ENCODE results near the gene CFD. TPM values are rescaled to one million over a fixed set of nuclear protein-coding genes. Genes with fewer than 3 reads are reported as not detected.
A peak's percentile ranks its signal among the peaks of the same experiment; 100 is the strongest.

CFD gene
- polyA plus RNA-seq, 1 donor from 2014 or later: 6.3 TPM

GRCh38 chr19:896434-896833 is 37.0 kb downstream of the CFD start:
- Mint-ChIP-seq H3K4me3 (peak overlapping the region in 2 of 4 donors; percentile 17 to 32), H3K9me3 (peaks cover 0 to 2% (median 0%) of the 10 kb centered on the region in 3 donors), H3K4me1 (peaks cover 10 to 16% (median 10%) of the 10 kb centered on the region in 3 donors), H3K27me3 (peaks cover 2% of the 10 kb centered on the region), H3K27ac (peak overlapping the region in 1 of 3 donors; percentile 97), H3K36me3 (peaks cover 2% of the 10 kb centered on the region)

GRCh38 chr19:896999-897398 is 37.5 kb downstream of the CFD start:
- Mint-ChIP-seq H3K4me3 (peak overlapping the region in 1 of 4 donors; percentile 32), H3K27ac (peak overlapping the region in 2 of 3 donors; percentile 39 to 97), H3K36me3 (peaks cover 2% of the 10 kb centered on the region), H3K4me1 (peaks cover 10 to 16% (median 10%) of the 10 kb centered on the region in 3 donors), H3K9me3 (peaks cover 0 to 2% (median 0%) of the 10 kb centered on the region in 3 donors), H3K27me3 (peaks cover 2% of the 10 kb centered on the region)

- peaks cover 2% of the 10 kb centered on the region for H3K36me3 Mint-ChIP-seq
- peak overlapping the region in 2 of 4 donors; percentile 41 to 83 for H3K4me3 Mint-ChIP-seq
- H3K27ac Mint-ChIP-seq: peak overlapping the region in 2 of 3 donors; percentile 39 to 97
- peaks cover 2% of the 10 kb centered on the region for H3K27me3 Mint-ChIP-seq
- peaks cover 0 to 2% (median 0%) of the 10 kb centered on the region in 3 donors for H3K9me3 Mint-ChIP-seq
- peaks cover 10 to 16% (median 10%) of the 10 kb centered on the region in 3 donors for H3K4me1 Mint-ChIP-seq
Measured at GRCh38 chr19:897442-898039, 38.1 kb downstream of the CFD start.

GRCh38 chr19:898663-899062 is 39.2 kb downstream of the CFD start:
- Mint-ChIP-seq H3K4me1 (peaks cover 4 to 10% (median 5%) of the 10 kb centered on the region in 3 donors), H3K27me3 (no peaks in the 10 kb centered on the region), H3K27ac (peak overlapping the region; percentile 83 to 99 (median 97)), H3K36me3 (peaks cover 2% of the 10 kb centered on the region), H3K4me3 (peak overlapping the region; percentile 55 to 83 (median 68)), H3K9me3 (no peaks in the 10 kb centered on the region)

GRCh38 chr19:899336-900042 is 40.0 kb downstream of the CFD start:
- H3K27ac Mint-ChIP-seq: peak overlapping the region in 2 of 3 donors; percentile 59 to 97
- no peak overlapping the region for H3K4me3 Mint-ChIP-seq
- H3K36me3 Mint-ChIP-seq: peaks cover 2% of the 10 kb centered on the region
- H3K4me1 Mint-ChIP-seq: peaks cover 5 to 14% (median 8%) of the 10 kb centered on the region in 3 donors
- H3K9me3 Mint-ChIP-seq: no peaks in the 10 kb centered on the region
- H3K27me3 Mint-ChIP-seq: no peaks in the 10 kb centered on the region

GRCh38 chr19:900043-900301 is 40.5 kb downstream of the CFD start:
- Mint-ChIP-seq H3K9me3 (no peaks in the 10 kb centered on the region), H3K36me3 (peaks cover 2% of the 10 kb centered on the region), H3K4me3 (no peak overlapping the region), H3K27me3 (no peaks in the 10 kb centered on the region), H3K27ac (peak overlapping the region in 2 of 3 donors; percentile 59 to 82), H3K4me1 (peaks cover 5 to 14% (median 8%) of the 10 kb centered on the region in 3 donors)

GRCh38 chr19:900302-901111 is 41.0 kb downstream of the CFD start:
- H3K27ac Mint-ChIP-seq: peak overlapping the region in 2 of 3 donors; percentile 59 to 82

GRCh38 chr19:901216-902092 is 42.0 kb downstream of the CFD start:
- no peaks in the 10 kb centered on the region for H3K9me3 Mint-ChIP-seq
- peak overlapping the region; percentile 31 to 73 (median 35) for H3K27ac Mint-ChIP-seq
- H3K4me3 Mint-ChIP-seq: no peak overlapping the region
- H3K36me3 Mint-ChIP-seq: peaks cover under 1% of the 10 kb centered on the region
- peaks cover 11 to 17% (median 11%) of the 10 kb centered on the region in 3 donors for H3K4me1 Mint-ChIP-seq
- no peaks in the 10 kb centered on the region for H3K27me3 Mint-ChIP-seq

More at GRCh38 chr19:900302-901111, 41.0 kb downstream of the CFD start:
- Mint-ChIP-seq H3K4me3 (no peak overlapping the region), H3K27me3 (no peaks in the 10 kb centered on the region), H3K9me3 (no peaks in the 10 kb centered on the region), H3K4me1 (peaks cover 5 to 13% (median 8%) of the 10 kb centered on the region in 3 donors), H3K36me3 (no peaks in the 10 kb centered on the region)

GRCh38 chr19:902093-902370 is 42.6 kb downstream of the CFD start:
- H3K9me3 Mint-ChIP-seq: no peaks in the 10 kb centered on the region
- peaks cover 14 to 22% (median 15%) of the 10 kb centered on the region in 3 donors for H3K4me1 Mint-ChIP-seq
- H3K27ac Mint-ChIP-seq: peak overlapping the region in 2 of 3 donors; percentile 35 to 73
- peaks cover 2% of the 10 kb centered on the region for H3K36me3 Mint-ChIP-seq
- H3K27me3 Mint-ChIP-seq: no peaks in the 10 kb centered on the region
- H3K4me3 Mint-ChIP-seq: peak overlapping the region in 2 of 4 donors; percentile 27 to 65

GRCh38 chr19:902446-903226 is 43.2 kb downstream of the CFD start:
- Mint-ChIP-seq H3K4me3 (peak overlapping the region in 1 of 4 donors; percentile 27), H3K4me1 (peaks cover 19 to 26% (median 20%) of the 10 kb centered on the region in 3 donors), H3K36me3 (peaks cover 3% of the 10 kb centered on the region)

GRCh38 chr19:903266-903797 is 43.9 kb downstream of the CFD start:
- peaks cover 3% of the 10 kb centered on the region for H3K36me3 Mint-ChIP-seq
- no peaks in the 10 kb centered on the region for H3K9me3 Mint-ChIP-seq
- H3K27me3 Mint-ChIP-seq: no peaks in the 10 kb centered on the region
- H3K4me1 Mint-ChIP-seq: peaks cover 20 to 27% (median 22%) of the 10 kb centered on the region in 3 donors
- peak overlapping the region in 1 of 4 donors; percentile 54 for H3K4me3 Mint-ChIP-seq
- H3K27ac Mint-ChIP-seq: peak overlapping the region in 2 of 3 donors; percentile 16 to 100

More at GRCh38 chr19:902446-903226, 43.2 kb downstream of the CFD start:
- Mint-ChIP-seq H3K27me3 (no peaks in the 10 kb centered on the region), H3K9me3 (no peaks in the 10 kb centered on the region), H3K27ac (peak overlapping the region; percentile 16 to 83 (median 73))

- peaks cover 2% of the 10 kb centered on the region for H3K27me3 Mint-ChIP-seq
- H3K9me3 Mint-ChIP-seq: no peaks in the 10 kb centered on the region
- H3K4me1 Mint-ChIP-seq: peaks cover 27 to 28% (median 27%) of the 10 kb centered on the region in 3 donors
- H3K36me3 Mint-ChIP-seq: peaks cover 5% of the 10 kb centered on the region
- H3K27ac Mint-ChIP-seq: peak overlapping the region in 2 of 3 donors; percentile 69 to 100
- H3K4me3 Mint-ChIP-seq: peak overlapping the region in 1 of 4 donors; percentile 94
Measured at GRCh38 chr19:904545-904944, 45.1 kb downstream of the CFD start.

- Mint-ChIP-seq H3K27ac (peak overlapping the region; percentile 100), H3K36me3 (peaks cover 10% of the 10 kb centered on the region), H3K4me3 (peak overlapping the region; percentile 69 to 94 (median 92)), H3K9me3 (no peaks in the 10 kb centered on the region), H3K4me1 (peaks cover 32 to 33% (median 32%) of the 10 kb centered on the region in 3 donors), H3K27me3 (peaks cover 2% of the 10 kb centered on the region)
Measured at GRCh38 chr19:906480-906879, 47.0 kb downstream of the CFD start.

All from IgD-negative memory B cell (primary cell).